Prostate gland (tissue), 2 donors: Measurements from ENCODE around the gene CBR4.

Source experiments
- POLR2A ChIP-seq: fragments of 450-650 bp; IDR thresholded peaks from one replicate; pipeline ENCODE4 v1.6.1; 2016; ENCODE audit warnings: antibody characterized with exemption, mild to moderate bottlenecking
- TF ChIP-seq, protein P1 (sequence below), 4 experiments: fragments of 200-600 bp in 2 of 4; fragments of 450-650 bp in 2 of 4; sonication (generic) in 2 of 4; IDR thresholded peaks; 1 replicate in 3 of 4; 2 replicates in 1 of 4; pipeline ENCODE4 v1.5.1; 2016 to 2019; ENCODE audit warnings: antibody characterized with exemption in 4 of 4, mild to moderate bottlenecking in 2 of 4, moderate library complexity in 2 of 4

DNA sequence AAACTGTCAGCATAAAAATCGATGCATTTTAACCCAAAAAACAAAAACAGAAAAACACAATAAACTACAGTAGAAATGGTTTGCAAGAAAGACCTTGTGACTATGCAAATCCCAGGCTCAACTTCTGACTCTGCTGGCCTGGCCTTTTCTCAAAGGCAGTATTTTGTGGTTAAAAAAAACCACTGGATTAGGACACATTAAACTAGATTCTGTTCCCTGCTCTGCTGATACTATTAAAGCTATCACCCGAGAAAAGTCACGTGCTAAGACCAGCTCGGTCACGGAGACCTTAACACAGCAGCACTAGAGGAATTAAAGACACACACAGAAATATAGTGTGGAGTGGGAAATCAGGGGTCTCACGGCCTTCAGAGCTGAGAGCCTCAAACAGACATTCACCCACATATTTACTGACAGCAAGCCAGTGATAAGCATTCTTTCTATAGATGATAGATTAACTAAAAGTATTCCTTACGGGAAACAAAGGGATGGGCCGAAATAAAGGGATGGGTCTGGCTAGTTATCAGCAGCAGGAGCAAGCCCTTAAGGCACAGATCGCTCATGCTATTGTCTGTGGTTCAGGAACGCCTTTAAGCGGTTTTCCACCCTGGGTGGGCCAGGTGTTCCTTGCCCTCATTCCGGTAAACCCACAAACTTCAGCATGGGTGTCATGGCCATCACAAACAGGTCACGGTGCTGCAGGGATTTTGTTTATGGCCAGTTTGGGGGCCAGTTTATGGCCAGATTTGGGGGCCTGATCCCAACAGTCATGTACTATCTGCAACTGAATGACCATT is 16.1 kb downstream of the CBR4 start:
- TF ChIP-seq, protein P1, sequence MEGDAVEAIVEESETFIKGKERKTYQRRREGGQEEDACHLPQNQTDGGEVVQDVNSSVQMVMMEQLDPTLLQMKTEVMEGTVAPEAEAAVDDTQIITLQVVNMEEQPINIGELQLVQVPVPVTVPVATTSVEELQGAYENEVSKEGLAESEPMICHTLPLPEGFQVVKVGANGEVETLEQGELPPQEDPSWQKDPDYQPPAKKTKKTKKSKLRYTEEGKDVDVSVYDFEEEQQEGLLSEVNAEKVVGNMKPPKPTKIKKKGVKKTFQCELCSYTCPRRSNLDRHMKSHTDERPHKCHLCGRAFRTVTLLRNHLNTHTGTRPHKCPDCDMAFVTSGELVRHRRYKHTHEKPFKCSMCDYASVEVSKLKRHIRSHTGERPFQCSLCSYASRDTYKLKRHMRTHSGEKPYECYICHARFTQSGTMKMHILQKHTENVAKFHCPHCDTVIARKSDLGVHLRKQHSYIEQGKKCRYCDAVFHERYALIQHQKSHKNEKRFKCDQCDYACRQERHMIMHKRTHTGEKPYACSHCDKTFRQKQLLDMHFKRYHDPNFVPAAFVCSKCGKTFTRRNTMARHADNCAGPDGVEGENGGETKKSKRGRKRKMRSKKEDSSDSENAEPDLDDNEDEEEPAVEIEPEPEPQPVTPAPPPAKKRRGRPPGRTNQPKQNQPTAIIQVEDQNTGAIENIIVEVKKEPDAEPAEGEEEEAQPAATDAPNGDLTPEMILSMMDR (IDR thresholded peaks at IDR 0.05), result no peak
- no peak for TF ChIP-seq POLR2A
